DOHH2 (cell line): ENCODE results near the gene ATP2B2.

Experiments
- H3F3A ChIP-seq: fragments of 200-600 bp; sonication (generic), shearing (Covaris generic); 2 replicates; pipeline ENCODE4 v1.6.0; 2016; ENCODE audit warnings: antibody characterized with exemption, mild to moderate bottlenecking; ENCODE audit not compliant: control insufficient read depth, insufficient read depth
- H3K27ac ChIP-seq: fragments of 200-600 bp; sonication (generic); 2 replicates; pipeline ENCODE4 v1.5.1; 2014; ENCODE audit warnings: low read depth, mild to moderate bottlenecking, low read length, moderate library complexity
- H3K27me3 ChIP-seq: fragments of 200-600 bp; sonication (generic); 2 replicates; pipeline ENCODE4 v1.6.1; 2014; ENCODE audit warnings: mild to moderate bottlenecking, low read length, mixed read lengths; ENCODE audit not compliant: control insufficient read depth
- H3K36me3 ChIP-seq: fragments of 200-600 bp; sonication (generic); 2 replicates; pipeline ENCODE4 v1.6.1; 2014; ENCODE audit warnings: mild to moderate bottlenecking, low read length, moderate library complexity, mixed read lengths; ENCODE audit not compliant: control insufficient read depth
- H3K4me1 ChIP-seq: fragments of 200-600 bp; sonication (generic); 2 replicates; pipeline ENCODE4 v1.6.1; 2014; ENCODE audit warnings: mild to moderate bottlenecking, low read length, mixed read lengths; ENCODE audit not compliant: control insufficient read depth
- H3K4me2 ChIP-seq: fragments of 200-600 bp; sonication (generic); 2 replicates; pipeline ENCODE4 v1.6.0; 2014; ENCODE audit warnings: mild to moderate bottlenecking, low read length, moderate library complexity
- H3K4me3 ChIP-seq: fragments of 200-600 bp; sonication (generic); 2 replicates; pipeline ENCODE4 v1.5.1; 2014; ENCODE audit warnings: mild to moderate bottlenecking, low read length, mixed read lengths
- H3K79me2 ChIP-seq: fragments of 200-600 bp; sonication (generic); 2 replicates; pipeline ENCODE4 v1.6.1; 2014; ENCODE audit warnings: mild to moderate bottlenecking, low read length, mixed read lengths; ENCODE audit not compliant: control insufficient read depth
- H3K9me2 ChIP-seq: fragments of 200-600 bp; sonication (generic); replicated peaks from 2 replicates; pipeline ENCODE4 v1.6.1; 2014; ENCODE audit warnings: mild to moderate bottlenecking, low read length, mixed read lengths; ENCODE audit not compliant: control insufficient read depth
- H3K9me3 ChIP-seq: fragments of 200-600 bp; sonication (generic); 2 replicates; pipeline ENCODE4 v1.6.1; 2014; ENCODE audit warnings: antibody characterized with exemption, low read length, mixed read lengths; ENCODE audit not compliant: control insufficient read depth, insufficient read depth
- H4K20me1 ChIP-seq: fragments of 200-600 bp; sonication (generic); 2 replicates; pipeline ENCODE4 v1.6.0; 2014; ENCODE audit warnings: low read depth, mild to moderate bottlenecking, antibody characterized with exemption, low read length, moderate library complexity; ENCODE audit not compliant: control insufficient read depth, insufficient read depth
- EZH2phosphoT487 ChIP-seq: fragments of 200-600 bp; sonication (generic); IDR thresholded peaks from 2 replicates; pipeline ENCODE4 v1.6.1; 2017; ENCODE audit warnings: borderline replicate concordance, mild to moderate bottlenecking, antibody characterized with exemption, low read length, moderate library complexity, mixed read lengths
- TF ChIP-seq, protein P1 (sequence below): fragments of 200-600 bp; sonication (generic); IDR thresholded peaks from one replicate; pipeline ENCODE4 v1.5.1; 2014; ENCODE audit warnings: antibody characterized with exemption, mild to moderate bottlenecking, low read depth, low read length; ENCODE audit not compliant: poor library complexity, severe bottlenecking

Gene ATP2B2

GRCh38 chr3:10380906-10381305, 124.5 kb downstream of the ATP2B2 start:
- Histone ChIP-seq H3K27me3 (no peaks in the 10 kb centered on the region), H3K36me3 (no peaks in the 10 kb centered on the region), H3K4me1 (peaks cover 38% of the 10 kb centered on the region), H3F3A (no peaks in the 10 kb centered on the region), H3K27ac (no peak overlapping the region), H4K20me1 (no peaks in the 10 kb centered on the region), H3K4me2 (peak overlapping the region; percentile 40), H3K79me2 (no peaks in the 10 kb centered on the region), H3K9me3 (no peaks in the 10 kb centered on the region), H3K9me2 (no peaks in the 10 kb centered on the region), H3K4me3 (no peak overlapping the region)
- no peak for TF ChIP-seq EZH2phosphoT487
- TF ChIP-seq, protein P1, sequence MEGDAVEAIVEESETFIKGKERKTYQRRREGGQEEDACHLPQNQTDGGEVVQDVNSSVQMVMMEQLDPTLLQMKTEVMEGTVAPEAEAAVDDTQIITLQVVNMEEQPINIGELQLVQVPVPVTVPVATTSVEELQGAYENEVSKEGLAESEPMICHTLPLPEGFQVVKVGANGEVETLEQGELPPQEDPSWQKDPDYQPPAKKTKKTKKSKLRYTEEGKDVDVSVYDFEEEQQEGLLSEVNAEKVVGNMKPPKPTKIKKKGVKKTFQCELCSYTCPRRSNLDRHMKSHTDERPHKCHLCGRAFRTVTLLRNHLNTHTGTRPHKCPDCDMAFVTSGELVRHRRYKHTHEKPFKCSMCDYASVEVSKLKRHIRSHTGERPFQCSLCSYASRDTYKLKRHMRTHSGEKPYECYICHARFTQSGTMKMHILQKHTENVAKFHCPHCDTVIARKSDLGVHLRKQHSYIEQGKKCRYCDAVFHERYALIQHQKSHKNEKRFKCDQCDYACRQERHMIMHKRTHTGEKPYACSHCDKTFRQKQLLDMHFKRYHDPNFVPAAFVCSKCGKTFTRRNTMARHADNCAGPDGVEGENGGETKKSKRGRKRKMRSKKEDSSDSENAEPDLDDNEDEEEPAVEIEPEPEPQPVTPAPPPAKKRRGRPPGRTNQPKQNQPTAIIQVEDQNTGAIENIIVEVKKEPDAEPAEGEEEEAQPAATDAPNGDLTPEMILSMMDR = no peak

GRCh38 chr3:10379961-10380360, 125.4 kb downstream of the ATP2B2 start:
- no peak overlapping the region for H3K4me2 ChIP-seq
- H4K20me1 ChIP-seq = no peaks in the 10 kb centered on the region
- H3K4me3 ChIP-seq = no peak overlapping the region
- TF ChIP-seq, protein P1 = no peak
- no peak for TF ChIP-seq EZH2phosphoT487
- H3K4me1 ChIP-seq = peaks cover 47% of the 10 kb centered on the region
- no peaks in the 10 kb centered on the region for H3K9me3 ChIP-seq
- H3F3A ChIP-seq = no peaks in the 10 kb centered on the region
- no peaks in the 10 kb centered on the region for H3K9me2 ChIP-seq
- H3K27ac ChIP-seq = no peak overlapping the region
- H3K36me3 ChIP-seq = no peaks in the 10 kb centered on the region
- H3K27me3 ChIP-seq = no peaks in the 10 kb centered on the region
- H3K79me2 ChIP-seq = no peaks in the 10 kb centered on the region

- Histone ChIP-seq H3K4me1 (peaks cover 48% of the 10 kb centered on the region), H3K36me3 (no peaks in the 10 kb centered on the region), H3K27me3 (no peaks in the 10 kb centered on the region), H3K9me2 (no peaks in the 10 kb centered on the region), H4K20me1 (no peaks in the 10 kb centered on the region), H3K79me2 (no peaks in the 10 kb centered on the region), H3K4me3 (no peak overlapping the region), H3F3A (no peaks in the 10 kb centered on the region), H3K4me2 (no peak overlapping the region), H3K27ac (no peak overlapping the region), H3K9me3 (no peaks in the 10 kb centered on the region)
- TF ChIP-seq, protein P1 = no peak
- TF ChIP-seq EZH2phosphoT487 = no peak
These were observed 126.2 kb downstream of the ATP2B2 start for GRCh38 chr3:10379161-10379560.

DNA sequence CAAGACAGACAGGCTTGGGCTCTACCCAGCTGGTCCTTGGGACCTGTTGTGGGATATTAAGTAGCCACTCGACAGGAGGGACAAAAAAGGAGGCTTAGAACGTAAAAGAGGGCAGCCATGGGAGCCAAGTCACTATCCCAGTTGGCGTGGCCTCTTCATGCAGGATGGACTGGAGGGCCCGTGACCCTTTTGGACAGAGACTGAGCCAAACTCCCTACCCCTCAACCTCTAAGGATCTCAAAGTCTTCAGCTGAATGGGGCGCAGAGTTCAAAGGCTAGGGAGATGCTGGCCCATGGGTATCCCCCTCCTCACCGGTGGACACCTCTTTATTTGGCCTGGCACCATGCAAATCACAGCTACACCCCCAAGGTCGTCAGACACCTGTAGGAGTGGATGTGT, 126.6 kb downstream of the ATP2B2 start:
- H3K27me3 ChIP-seq = no peaks in the 10 kb centered on the region
- no peak overlapping the region for H3K27ac ChIP-seq
- no peaks in the 10 kb centered on the region for H3K79me2 ChIP-seq
- H4K20me1 ChIP-seq = no peaks in the 10 kb centered on the region
- H3K4me1 ChIP-seq = peaks cover 48% of the 10 kb centered on the region
- TF ChIP-seq EZH2phosphoT487 = no peak
- TF ChIP-seq, protein P1 = no peak
- no peaks in the 10 kb centered on the region for H3K9me2 ChIP-seq
- no peak overlapping the region for H3K4me3 ChIP-seq
- H3K36me3 ChIP-seq = no peaks in the 10 kb centered on the region
- H3F3A ChIP-seq = no peaks in the 10 kb centered on the region
- H3K4me2 ChIP-seq = no peak overlapping the region
- H3K9me3 ChIP-seq = no peaks in the 10 kb centered on the region
